ENCODE data around the gene XCL1.

The XCL1 gene

DNA sequence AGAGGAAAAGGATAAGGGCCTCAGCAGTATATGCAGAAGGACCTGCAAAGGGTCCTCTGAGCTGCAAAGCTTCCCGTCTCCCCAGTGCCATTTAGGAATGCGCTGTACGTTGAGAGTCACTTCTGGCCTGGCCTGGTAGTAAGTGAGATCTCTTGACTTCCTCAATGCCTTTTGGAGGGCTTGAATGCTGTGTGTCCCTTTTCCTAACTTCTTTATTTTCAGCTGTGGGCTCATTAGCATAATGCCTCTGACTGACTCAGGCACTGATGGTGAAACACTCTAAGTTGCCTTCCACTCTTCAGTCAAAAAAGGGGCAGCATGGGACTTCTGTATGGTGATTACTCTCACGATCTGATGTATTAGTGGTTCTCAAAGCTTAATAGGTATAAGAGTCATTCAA lies 49.9 kb downstream of the XCL1 start:
- no peak for DNase-seq (ENCODE audit: low read depth)
- TF ChIP-seq, protein P1, sequence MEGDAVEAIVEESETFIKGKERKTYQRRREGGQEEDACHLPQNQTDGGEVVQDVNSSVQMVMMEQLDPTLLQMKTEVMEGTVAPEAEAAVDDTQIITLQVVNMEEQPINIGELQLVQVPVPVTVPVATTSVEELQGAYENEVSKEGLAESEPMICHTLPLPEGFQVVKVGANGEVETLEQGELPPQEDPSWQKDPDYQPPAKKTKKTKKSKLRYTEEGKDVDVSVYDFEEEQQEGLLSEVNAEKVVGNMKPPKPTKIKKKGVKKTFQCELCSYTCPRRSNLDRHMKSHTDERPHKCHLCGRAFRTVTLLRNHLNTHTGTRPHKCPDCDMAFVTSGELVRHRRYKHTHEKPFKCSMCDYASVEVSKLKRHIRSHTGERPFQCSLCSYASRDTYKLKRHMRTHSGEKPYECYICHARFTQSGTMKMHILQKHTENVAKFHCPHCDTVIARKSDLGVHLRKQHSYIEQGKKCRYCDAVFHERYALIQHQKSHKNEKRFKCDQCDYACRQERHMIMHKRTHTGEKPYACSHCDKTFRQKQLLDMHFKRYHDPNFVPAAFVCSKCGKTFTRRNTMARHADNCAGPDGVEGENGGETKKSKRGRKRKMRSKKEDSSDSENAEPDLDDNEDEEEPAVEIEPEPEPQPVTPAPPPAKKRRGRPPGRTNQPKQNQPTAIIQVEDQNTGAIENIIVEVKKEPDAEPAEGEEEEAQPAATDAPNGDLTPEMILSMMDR (IDR thresholded peaks at IDR 0.05; ENCODE audit: control insufficient read depth, insufficient read depth, low read depth, low read length, missing control alignments) = no peak
- no peak overlapping the region for H3K4me3 ChIP-seq (ENCODE audit: control insufficient read depth, low read depth, low read length)

DNA sequence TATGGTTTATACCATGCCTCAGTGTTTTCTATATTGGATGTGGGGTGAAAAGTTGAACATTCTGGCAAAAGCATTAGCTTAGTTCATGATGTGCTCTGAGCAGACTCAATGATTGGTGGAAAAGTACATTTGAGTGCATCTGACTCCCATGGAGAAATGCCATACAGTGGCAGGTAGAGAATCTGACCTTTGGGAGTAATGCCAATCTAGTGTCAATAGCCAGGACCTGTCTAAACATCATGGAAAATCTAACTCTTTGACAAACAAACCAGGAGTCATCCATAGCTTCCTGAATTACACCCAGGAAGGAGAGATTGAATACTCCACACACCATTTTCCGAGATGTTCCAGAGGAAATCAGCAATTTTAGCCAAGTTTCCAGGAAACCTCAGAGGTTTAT lies 51.0 kb downstream of the XCL1 start:
- TF ChIP-seq, protein P1 (IDR thresholded peaks at IDR 0.05; ENCODE audit: control insufficient read depth, insufficient read depth, low read depth, low read length, missing control alignments) = no peak
- DNase-seq (ENCODE audit: low read depth) = no peak
- no peak overlapping the region for H3K4me3 ChIP-seq (ENCODE audit: control insufficient read depth, low read depth, low read length)

DNA sequence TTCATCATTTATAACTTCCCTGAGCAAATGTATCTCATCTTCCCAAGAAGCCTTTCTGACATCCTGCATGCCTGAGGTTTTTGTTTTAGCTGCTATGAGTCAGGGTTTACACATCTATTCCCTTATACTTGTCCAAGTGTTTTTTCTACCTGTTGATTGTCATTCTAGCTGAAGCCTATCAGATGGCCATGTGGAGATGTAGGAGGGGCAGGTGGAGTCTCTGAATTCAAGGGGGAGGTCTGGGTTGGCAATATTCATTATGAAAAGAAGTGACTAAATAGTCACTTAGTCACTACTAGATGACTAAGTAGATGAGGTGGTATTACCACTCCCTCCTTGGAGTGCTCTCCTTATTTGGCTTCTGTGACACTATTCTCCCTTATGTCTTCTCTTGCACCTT lies 52.4 kb downstream of the XCL1 start:
- TF ChIP-seq, protein P1 (IDR thresholded peaks at IDR 0.05; ENCODE audit: control insufficient read depth, insufficient read depth, low read depth, low read length, missing control alignments) = no peak
- no peak overlapping the region for H3K4me3 ChIP-seq (ENCODE audit: control insufficient read depth, low read depth, low read length)
- DNase-seq (ENCODE audit: low read depth) = no peak

DNA sequence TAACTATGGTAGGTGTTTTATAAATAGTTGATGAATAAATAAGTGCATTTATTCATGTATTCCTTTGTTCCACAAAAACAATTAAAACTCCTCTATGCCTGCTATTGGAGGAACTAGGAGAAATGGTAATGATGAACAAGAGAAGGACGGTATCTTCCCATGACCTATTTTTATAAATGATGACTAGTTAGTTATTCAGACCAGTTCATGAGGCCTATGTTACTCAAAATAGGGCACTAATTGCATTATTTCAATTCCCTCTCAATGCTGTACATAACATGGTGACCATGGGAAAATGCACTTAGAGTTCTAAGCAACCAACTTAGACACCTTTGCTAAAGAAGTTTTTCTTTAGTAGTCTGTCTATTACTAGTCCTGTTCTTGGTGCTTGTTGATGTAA lies 53.1 kb downstream of the XCL1 start:
- TF ChIP-seq, protein P1 (IDR thresholded peaks at IDR 0.05; ENCODE audit: control insufficient read depth, insufficient read depth, low read depth, low read length, missing control alignments) = no peak
- H3K4me3 ChIP-seq (ENCODE audit: control insufficient read depth, low read depth, low read length) = no peak overlapping the region
- no peak for DNase-seq (ENCODE audit: low read depth)
